ENCODE data around the gene ZNF892. TPM values are rescaled to one million over a fixed set of nuclear protein-coding genes. Genes with fewer than 3 reads are reported as not detected.

ZNF892 gene
- total and polyA plus RNA-seq, 2 of the 8 experiments (the other 6 are each of a cell fraction or from before 2014, with no cell fraction given): 1.4 to 10.7 TPM

GRCh38 chr2:95234816-95235215, 27.5 kb downstream of the ZNF892 start (continued):
- TF ChIP-seq CREB1 (IDR thresholded peaks at IDR 0.05): no peak
- no peak for TF ChIP-seq CTCF (IDR thresholded peaks at IDR 0.05; ENCODE audit: control extremely low read depth in 1 of 3, insufficient read depth in 1 of 3, low read depth in 1 of 3, low read length in 3 of 3)
- no peak for TF ChIP-seq ASH2L (IDR thresholded peaks at IDR 0.05; ENCODE audit: low read length)
- TF ChIP-seq TAF1 (IDR thresholded peaks at IDR 0.05; ENCODE audit: low read depth, low read length): no peak
